Fibroblast of skin of abdomen (primary cell): Measurements from ENCODE around the gene CPVL. TPM values are rescaled to one million over a fixed set of nuclear protein-coding genes. Genes with fewer than 3 reads are reported as not detected.

Source experiments
- DNase-seq: peaks from one replicate; pipeline ENCODE4 v3.0.0-alpha.2; 2013
- polyA plus RNA-seq, 2 experiments: library from polyadenylated mRNA; unstranded; fragments of 120-200 nt; gene quantifications; one replicate each; pipeline ENCODE4 v1.2.1, GENCODE V29; 2013; ENCODE audit not compliant: insufficient read length in 2 of 2

The CPVL gene
- 5.7 TPM for polyA plus RNA-seq (2013, experiment 1 of 2; ENCODE audit: insufficient read length)
- 5.0 TPM for polyA plus RNA-seq (2013, experiment 2 of 2; ENCODE audit: insufficient read length)

DNA sequence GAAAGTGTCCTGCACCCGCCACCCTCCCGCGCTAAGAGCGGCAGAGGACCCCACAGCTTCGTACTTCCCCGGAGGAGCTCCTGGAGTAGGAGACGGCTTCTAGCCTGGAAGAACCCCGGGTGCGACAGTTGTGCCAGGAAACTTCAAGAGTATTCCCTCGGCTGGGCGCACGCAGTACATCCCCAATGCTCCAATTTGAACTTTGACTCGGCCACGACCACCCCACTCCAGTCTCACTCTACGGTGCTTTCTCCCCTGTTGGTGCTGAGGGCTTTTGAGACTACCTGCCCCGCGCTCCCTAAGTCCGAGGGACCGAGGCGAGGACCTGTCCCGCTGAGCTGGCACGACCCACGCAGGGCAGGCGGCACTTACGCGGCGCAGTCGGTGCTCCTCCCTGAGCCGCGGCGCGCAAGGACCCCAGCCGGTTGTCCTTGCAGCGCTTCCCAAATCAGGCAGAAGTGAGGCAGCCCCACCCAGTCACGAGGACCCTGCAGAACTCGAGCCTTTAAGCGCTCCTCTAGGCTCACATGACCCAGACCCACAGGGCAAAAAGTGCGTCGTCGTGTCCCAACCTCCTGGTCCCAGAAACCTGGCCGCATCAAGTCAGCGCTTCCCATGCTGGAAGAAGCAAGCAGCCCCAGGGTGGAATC lies at the start of gene CPVL:
TSS of gene CPVL (minus strand) at position 481 of the 650 bp plus-strand sequence. CDS start 25,476 bp downstream, outside the sequence.
- no peak for DNase-seq

- peak; percentile 28 for DNase-seq
Measured at GRCh38 chr7:29194594-29195427, 48.5 kb upstream of the CPVL start, which contains the start of gene CHN2. TSS of gene CHN2 (plus strand) at chr7:29194775.

DNA sequence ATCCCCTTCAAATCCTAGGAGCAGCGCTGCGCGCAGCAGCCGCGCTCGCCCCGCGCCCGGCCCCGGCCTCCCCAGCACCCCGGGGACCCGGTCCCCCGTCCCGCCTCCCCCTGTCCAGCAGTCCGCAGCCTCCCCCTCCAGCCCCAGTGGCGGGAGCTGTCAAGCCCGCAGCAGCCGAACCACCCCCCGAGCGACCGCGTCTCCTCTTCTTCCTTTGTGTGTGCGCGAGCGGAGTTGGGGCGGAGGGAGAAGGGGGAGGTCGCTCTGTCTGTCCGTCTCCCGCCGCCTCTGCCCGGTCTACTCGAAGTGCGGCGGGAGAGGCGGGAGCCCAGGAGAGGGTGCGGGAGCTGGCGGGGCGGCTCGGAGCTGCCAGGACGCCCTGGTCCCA lies 47.9 kb upstream of the CPVL start:
- no peak for DNase-seq

DNA sequence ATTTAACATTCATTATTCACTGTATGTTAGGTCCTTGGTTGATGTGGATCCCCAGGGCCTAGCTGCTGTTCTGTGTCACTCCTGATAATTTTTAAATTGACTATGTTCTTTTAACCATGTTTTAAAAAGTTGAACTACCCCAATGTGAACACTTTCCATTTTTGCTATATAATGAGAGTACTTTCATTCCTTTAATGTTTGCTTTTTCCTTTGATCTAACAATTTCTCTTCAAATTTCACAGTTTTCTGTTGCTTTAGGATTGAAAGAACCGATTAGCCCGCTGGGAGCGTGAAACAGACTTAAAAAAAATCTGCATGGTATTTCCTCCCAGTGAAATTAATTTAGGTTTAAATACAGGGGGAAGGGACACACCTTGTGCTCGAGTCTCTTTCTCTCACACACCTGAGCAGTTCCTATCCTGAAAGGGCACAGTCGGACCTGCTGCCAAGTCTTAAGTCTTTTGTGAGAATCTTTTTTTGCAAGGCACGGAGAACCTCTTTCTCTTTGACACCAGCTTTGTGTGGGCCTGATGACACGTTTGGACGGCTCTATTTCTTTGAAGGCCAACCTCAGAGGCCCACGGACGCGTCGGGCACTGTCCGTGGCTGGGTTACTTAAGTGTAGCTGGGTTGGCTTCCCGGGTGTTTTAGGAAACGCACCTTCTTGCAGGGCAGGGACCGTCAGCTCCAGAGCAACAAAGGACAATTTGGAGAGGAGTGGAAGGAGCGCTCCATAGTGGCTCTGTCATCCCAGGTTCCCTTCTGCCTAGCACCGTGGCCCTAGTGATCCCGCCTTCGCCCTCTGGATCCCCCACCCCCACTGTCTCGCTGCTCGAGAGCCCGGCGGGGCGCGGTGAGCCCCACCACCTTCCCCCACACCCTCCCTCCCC lies 47.2 kb upstream of the CPVL start:
- DNase-seq = no peak

DNA sequence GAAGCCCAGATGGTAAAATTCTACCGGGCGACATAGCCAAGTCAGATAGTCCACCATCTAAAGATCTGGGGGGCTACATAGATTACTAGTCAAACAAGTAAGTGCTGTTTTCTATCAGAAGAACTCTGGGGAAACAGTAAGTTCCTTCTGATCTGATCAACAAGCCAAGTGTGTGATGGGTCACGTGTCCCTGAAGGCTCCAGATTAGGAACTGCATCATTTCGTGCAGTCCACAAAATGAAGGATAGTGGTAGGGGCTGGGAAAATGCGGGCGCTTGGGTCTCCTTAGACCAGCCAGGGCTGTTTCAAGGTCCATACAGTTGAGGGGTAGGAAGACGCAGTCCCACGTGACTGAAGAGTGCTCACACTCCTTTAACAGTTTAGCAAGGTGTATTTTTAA lies 46.5 kb upstream of the CPVL start:
- DNase-seq = no peak

GRCh38 chr7:29192323-29192722 lies 46.0 kb upstream of the CPVL start:
- no peak for DNase-seq

- no peak for DNase-seq
Measured at GRCh38 chr7:29190349-29191045, 44.2 kb upstream of the CPVL start.

- peak; percentile 20 for DNase-seq
Measured at GRCh38 chr7:29189743-29190201, 43.4 kb upstream of the CPVL start.

- no peak for DNase-seq
Measured at GRCh38 chr7:29185613-29186012, 39.3 kb upstream of the CPVL start.

DNA sequence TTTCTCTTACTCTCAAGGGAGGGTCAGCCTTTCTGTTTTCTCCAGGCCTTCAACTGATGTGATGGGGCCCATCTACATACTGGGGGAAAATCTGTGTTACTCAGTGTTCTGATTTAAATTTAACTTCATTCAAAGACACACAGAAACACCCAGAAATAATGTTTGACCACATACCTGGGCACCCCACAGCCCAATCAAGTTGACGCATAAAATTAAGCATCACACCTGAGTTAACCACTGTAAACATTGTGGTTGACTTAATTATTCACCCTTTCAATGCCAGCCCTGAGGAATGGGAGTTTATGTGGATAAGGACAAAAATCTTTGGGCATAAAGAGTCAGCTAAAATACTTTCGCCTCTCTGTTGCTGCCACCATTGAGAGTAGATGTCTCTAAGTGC lies 38.3 kb upstream of the CPVL start:
- DNase-seq = no peak

GRCh38 chr7:29179115-29179514 lies 32.8 kb upstream of the CPVL start:
- DNase-seq = no peak

DNA sequence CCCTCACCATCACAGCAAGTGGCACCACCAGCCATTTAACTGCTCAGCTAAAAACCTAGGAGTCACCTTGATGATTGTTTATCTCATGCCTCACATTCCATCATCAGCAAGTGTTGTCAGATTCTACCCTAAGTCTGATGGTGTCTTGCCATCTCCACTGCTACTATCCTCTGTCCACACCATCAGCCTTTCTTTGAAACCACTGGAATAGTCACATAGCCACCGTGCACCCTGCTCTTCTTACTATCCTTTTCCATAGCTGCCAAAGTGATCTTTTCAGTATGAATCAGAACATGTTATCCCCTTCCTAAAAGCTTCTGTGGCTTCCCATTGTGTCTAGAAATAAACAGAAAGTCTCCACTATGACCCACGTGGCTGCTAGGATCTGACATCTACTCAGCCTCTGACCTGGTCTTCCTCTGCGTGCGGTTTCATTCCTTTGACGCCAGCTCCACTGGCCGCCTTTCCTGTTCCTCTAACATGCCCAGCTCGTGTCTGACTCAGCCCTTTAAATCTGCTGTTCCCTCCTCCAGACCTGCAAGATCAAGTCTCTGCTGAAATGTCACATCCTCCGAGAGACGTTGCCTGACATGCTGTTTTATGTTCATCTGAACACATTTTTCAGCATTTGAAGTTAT lies 31.7 kb upstream of the CPVL start:
- no peak for DNase-seq

- no peak for DNase-seq
Measured at GRCh38 chr7:29173458-29173857, 27.1 kb upstream of the CPVL start.

- no peak for DNase-seq
Measured at GRCh38 chr7:29170781-29171180, 24.4 kb upstream of the CPVL start.

- DNase-seq = no peak
Measured at GRCh38 chr7:29167721-29168120, 21.4 kb upstream of the CPVL start.

DNA sequence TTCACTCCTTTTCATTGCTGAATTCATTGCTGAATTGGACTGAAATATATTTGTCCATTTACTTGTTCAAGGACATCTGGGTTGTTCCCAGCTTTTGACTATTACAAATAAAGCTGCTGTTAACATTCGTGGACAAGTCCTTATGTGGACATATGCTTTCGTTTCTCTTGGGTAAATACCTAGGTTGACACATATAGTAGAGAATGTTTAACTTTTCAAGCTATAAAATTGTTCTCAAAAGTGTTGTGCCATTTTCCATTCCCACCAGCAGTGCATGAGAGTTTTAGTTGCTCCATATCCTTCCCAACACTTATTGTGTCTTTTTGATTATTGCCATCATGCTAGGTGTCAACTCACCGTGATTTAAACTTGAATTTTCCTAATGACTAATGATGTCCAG lies 17.5 kb upstream of the CPVL start:
- no peak for DNase-seq

DNA sequence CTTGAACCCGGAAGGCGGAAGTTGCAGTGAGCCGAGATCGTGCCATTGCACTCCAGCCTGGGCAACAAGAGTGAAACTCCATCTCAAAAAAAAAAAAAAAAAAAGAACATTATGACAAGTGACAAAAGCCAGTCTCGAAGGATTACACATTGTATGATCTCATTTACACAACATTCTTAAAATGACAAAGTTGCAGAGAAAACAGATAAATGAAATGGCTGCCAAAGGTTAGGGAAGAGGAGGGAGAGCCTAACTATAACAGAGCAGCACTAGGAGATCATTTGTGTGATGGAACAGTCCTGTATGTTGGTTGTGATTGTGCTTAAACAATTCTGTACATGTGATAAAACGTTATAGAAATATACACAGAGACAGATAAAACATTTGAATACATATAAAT lies 16.2 kb upstream of the CPVL start:
- no peak for DNase-seq

GRCh38 chr7:29161231-29161630 lies 14.9 kb upstream of the CPVL start:
- no peak for DNase-seq

GRCh38 chr7:29160080-29160479 lies 13.7 kb upstream of the CPVL start:
- no peak for DNase-seq

GRCh38 chr7:29158795-29159423 lies 12.6 kb upstream of the CPVL start:
- no peak for DNase-seq

GRCh38 chr7:29156907-29157452 lies 10.6 kb upstream of the CPVL start:
- no peak for DNase-seq
